ENCODE results near the gene KLHL40.

KLHL40 gene

DNA sequence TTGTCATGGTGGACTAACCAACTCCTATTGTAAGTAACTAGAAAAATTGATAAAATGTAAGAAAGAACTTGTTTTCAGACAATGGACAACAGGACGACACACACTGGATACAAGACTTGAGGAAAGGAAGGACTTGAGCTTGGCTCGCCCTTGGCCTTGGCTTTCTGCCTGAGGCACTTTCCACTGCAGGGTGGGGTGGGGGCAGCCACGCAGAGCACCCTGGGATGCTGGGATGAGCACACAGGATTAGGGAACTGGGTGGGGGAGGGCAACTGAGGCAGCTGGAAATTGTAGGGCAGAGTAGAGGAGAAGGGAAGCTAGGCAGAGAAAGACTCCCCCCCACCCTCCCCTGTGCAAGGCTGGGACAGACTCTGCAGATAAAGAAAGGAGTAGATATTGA, 42.7 kb downstream of the KLHL40 start:
- DNase-seq: no peak

DNA sequence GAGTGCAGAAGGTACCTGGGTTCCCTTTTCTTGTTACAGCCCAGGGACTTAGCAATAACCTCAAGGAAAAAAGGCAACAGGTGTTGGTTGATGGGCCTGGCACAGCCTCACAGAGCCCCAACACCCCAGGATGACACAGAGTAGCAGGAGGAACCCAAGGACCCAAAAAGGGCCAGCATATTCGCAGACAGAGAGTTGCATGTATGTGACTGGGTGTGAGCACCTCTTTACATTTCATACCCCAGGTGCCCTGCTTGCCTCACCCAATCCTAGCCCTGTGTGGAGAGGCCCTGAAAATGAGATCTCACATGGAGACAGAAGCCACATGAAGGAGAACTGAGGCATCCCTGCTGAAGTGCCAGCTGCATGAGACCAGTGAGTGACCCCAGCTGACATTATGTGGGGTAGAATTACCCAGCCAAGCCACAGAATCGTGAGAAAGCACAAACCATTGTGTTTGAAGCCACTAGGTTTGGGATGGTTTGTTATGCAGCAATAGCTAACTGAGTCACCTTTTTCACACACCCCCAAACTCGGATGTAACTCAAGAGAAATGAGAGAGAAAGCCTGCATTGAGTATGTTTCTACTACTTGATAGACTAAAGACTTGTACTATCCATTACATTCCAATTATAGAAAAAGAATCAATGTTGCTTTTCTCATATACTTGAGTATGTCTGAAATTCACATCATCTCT, 43.5 kb downstream of the KLHL40 start:
- no peak for DNase-seq

DNA sequence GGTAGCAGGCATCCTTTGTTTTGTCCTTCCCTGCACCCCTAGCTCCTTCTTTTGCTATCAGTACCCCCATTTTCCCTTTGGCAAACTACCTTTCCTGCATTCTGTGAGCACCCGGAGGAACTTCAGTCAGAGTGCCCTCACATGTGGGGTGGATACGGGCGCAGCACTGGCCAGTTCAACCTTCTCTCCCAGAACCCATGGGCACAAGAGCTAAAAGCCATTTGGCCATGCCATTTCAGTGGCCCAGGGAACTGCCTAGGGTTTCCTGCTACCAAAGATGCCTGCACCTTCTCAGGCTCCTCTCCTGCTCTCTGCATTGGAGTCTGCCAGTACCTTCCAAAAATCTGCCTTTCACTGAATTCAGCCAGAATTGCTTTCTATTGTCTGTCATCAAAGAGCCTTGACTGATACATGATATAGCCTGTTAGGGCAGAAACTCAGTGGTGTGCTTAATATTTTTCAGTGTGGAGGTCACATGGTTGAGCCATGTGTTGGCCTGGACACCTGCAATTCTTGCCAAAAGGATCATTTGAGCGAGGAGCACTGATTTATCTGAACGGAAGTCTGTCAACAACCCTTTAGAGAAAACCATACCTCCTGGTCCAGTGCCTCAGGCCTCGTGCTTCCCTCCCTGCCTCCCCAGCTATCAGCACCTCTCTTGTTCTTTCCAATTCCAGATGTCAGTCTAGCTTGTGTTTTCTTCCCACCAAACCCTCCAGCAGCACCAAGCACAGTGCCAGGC, 44.2 kb downstream of the KLHL40 start:
- DNase-seq: no peak

DNA sequence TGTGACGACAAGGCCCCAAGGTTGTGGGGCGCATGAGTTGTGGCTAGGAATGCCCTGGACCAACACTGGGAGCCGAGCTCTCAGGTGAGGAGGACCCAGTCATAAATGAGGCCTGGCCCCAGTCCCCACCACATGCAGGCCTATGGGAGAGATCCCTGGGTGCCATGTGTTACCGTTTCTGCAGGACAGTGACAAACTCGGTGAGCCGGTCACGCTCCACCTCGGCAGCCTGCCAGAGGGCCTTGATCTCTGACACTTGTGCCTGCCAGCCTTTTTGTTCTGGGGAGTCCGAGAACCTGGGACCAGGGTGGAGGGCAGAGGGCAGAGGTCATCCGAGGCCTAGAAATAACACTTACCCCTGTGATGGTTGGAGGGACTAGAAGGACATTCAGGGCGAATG, 45.0 kb downstream of the KLHL40 start:
- DNase-seq: no peak

DNA sequence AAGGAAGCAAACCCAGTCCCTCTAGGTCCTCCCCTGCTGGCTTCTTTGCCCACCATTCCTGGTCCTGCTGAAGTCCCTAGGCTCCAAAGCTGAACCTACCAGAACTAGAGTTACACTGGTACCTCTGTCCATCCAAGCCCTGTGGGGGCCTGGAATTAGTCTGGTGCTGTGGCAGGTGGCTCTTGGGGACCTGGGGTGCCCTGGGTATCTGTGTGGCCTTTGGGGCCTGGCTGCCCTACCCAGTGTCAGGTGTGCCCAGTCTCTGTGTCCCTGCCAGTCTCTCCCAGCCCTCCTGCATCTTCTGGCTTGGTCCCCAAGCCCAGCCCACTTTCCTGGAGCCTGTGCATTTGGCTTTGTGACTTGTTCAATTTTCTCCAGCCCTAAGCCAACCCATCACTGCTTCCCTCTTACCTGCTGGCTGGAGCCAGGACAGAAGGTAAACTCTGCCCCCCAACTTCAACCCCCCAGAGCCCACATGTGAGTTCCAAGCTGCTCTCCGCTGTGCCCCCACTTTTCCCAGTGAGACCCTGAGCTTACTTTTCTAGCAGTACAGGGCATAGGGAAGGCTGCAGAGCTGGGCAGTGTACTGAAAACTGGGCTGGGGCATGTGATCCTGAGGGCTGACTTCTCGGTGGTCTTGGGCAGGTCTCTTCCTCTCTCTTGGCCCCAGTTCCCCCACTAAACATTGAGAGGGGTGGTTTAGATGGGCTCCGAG, 45.5 kb downstream of the KLHL40 start:
- no peak for DNase-seq

DNA sequence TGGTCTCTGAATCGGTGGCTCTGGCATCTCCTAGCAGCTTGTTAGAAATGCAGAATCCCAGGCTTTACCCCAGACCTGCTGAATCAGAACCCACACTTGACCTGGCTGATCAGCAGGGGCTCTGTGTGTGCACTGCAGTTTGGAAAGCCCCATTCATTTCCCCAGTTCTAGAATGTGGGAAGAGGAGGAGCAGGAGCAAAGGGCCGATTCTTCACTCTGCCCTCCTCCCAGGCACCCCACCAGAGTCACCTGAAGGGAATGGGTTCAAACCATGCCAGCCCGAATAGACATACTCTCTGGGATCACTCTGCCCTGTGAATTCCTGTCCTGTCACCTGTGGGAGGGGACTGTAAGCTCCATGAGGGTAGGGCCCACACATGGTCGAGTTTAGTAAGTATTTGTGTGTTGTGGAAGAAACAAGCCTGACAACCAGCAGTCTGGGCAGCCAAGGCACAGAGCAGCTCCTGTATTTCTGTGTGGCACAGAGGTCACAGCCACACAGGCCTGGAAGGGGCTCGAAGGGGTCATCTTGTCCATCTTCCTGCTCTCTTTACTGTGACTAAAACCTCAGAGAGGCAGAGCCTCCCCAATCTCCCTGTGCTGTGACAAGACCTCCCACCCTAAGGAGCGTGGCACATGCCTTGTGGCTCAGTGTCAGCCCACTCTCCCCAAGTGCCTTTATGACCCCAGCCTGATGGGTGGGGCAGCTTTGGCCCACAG, 46.3 kb downstream of the KLHL40 start:
- no peak for DNase-seq

DNA sequence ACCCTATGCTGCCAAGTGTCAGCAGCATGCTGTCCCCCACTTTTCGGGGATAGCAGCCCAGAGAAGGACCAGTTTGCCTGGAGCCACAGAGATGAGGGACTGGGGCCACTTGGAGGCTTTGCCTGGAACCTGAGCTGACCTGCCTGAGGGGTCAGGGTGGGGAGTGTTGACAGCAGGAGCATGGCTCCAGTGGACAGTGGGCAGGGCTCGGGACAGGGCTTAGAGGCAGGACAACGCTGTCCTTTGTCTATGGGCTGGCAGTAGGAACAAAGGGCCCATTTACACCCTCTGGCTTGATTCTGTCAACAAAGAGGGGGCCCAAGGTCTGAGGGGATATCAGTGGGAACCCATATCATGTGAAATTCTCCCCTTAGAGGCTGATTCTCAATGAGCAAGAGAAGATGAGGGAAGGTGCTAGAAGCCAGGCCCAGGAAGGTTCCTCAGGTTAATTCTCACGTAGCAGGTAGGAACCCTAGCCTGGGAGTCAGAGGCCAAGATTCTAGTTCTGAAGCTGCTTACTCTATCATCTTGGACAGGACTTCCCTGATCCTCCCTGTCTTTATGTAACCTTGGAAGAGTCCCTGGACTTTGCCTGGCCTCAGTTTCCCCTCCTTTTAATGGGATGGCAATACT, 47.0 kb downstream of the KLHL40 start:
- no peak for DNase-seq

DNA sequence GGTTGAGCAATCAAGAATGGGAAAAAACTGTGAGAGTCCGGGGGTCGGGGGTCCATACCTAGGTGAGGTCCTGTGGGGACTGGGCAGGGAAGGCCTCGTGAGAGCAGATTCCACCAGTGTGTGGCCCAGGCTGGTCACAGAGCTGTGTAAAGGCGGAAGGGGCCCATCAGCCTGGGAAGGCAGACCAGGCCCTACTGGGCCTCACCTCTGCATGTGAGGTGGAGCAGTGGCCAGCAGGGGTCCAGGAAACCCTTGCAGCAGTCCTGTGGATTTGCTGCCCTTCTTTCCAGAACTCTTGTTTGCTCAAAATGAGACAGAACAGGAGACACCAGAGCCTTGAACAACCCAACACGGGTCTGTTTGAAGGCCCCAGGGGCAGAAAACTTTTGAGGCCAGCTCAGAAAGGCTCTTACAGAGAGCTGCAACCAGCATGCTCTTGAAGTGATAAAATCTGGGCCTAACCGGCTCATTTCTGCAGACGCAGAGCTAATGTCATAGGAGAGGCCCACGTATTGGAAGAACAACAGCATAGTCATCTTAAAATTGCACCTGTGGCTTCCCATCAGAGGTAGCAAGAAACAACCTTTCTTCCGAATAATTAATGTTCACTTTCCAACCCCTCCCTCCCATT, 47.6 kb downstream of the KLHL40 start:
- no peak for DNase-seq

DNA sequence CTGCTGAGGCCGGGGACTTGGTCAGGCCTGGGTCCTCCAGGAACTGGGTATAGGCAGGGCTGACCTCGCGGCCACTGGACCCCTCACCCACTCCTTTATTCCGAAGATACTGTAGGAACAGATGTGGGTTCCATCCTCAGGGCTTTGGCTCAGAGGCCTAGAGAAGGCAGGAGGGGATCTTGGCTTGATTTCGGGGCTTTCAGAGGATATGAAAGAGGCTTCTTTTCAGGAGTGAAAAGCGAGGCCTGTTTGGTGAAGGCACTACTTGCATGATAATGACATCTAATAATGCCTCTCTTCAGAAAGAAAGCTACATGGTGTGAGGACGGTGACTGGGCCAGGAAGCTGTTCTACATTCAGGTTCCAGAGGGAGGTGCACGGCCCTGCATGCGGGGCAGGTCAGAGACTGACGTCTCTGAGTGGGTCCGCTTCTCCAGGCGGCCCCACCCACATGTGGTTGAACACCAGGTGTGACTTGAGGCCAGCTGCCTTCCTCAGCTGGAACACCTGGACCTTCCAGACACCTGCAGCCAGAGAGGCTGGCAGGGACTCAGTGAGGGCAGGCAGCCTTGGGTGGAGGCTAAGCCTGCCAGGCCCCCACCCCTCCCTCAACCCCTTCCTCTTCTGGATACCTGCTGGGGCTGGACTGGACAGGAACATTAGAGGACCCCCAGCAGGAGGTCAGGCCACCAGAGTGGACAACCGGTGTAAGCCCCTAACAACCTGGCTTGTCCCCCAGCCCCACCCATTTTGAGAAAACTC, 48.3 kb downstream of the KLHL40 start:
- DNase-seq: no peak

DNA sequence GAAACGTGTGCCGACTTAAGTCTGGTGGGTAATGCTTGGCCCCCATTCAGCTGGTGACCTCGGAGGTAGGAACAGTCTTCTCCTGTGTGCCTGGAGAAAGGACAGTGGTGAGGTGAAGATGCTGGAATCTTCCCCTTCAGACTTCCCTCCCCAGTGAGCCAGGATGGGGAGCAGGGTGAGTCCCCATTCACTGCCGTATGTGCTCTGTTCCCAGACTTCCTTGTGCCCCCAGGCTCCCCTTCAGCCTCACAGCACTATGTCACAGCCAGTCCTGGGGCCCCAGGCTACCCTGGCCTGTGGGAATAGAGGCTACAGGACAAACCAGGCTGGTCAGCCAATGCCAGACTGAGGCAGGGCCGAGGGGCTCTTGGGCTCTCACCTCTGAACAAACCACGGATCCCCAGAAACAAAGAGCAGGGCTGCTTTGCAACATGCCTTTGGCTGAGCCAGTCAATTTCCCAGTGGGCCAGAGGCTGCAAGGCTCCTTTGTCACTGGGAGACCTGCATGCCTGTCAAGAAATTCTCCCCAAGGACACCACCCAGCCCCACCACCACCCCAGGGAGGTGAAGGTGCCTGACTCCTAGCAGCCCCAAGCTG, 49.0 kb downstream of the KLHL40 start:
- no peak for DNase-seq

DNA sequence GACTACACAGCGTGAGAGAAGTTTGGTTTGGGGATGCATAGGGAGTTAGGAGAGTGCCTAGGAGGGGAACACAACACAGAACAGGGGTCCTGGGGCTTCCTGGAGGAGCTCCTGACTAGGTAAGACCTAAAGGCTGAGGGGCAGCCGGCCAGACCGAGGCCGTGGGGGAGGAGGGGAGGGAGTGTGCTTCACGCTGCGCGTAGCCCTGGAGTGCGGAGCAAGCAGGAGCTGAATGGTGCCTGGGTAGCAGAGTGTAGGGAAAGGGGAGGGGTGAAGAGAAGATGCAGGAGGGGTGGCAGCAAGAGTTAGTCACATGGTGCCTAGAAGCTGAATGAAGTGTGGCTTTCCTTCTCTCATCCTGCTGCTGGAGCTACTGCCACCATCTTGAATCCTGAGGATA, 49.7 kb downstream of the KLHL40 start:
- DNase-seq: no peak

DNA sequence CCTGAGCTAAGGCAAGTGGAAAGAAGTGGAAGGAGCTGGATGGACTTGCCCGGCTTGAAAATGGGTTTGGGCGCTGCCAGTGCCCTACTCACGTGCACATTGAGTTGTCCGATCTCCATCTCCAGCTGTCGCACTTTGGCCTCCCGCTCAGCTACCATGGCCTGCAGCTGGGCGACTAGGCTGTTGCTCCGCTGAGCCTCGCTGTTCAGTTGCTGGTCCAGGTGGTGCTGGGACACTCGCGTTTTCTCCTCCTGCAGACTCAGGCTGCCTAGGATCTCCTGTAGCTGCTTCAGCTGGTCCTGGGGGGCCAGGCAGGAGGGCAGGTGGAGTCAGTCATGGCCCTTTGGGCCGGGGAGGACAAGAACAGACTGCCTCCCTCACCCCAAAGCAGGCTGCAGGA, 50.3 kb downstream of the KLHL40 start:
- no peak for DNase-seq

DNA sequence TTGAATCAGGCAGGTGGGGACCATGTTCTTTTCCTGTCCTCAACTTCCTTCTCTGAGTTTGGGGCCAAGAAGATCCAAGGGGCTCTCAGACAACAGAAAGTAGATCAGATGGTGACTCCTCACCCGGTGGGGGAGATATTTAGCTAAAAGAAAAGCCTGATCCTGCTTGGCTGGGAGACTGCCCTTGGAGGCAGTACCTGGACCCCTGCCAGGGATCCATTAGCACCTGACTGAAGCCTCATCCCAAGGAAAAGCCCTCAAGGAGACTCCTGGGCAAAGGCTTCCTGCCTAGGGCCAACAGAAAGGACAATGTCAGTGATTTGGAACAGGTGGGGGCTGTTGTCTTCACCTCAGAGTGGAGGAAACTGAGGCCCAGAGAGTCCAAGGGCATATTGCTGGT, 50.7 kb downstream of the KLHL40 start:
- DNase-seq: no peak

DNA sequence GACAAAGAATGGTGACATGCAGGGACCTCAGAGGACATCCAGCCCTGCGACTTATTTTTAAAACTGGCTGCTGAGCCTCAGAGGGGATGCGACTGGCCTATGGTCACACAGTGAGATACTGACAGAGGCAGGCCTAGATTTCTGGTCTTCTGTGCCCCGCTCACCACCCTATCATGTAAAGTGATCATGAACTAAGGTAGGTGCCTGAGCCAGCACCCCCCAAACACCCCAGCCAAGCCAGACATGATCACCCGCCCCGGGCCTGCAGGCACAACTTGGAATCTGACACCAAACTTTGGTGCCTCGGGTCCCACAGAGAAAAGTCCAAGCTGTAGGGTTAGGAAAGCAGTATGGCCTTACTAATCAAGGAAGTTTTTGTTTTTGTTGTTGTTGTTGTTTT, 51.2 kb downstream of the KLHL40 start:
- DNase-seq: no peak

DNA sequence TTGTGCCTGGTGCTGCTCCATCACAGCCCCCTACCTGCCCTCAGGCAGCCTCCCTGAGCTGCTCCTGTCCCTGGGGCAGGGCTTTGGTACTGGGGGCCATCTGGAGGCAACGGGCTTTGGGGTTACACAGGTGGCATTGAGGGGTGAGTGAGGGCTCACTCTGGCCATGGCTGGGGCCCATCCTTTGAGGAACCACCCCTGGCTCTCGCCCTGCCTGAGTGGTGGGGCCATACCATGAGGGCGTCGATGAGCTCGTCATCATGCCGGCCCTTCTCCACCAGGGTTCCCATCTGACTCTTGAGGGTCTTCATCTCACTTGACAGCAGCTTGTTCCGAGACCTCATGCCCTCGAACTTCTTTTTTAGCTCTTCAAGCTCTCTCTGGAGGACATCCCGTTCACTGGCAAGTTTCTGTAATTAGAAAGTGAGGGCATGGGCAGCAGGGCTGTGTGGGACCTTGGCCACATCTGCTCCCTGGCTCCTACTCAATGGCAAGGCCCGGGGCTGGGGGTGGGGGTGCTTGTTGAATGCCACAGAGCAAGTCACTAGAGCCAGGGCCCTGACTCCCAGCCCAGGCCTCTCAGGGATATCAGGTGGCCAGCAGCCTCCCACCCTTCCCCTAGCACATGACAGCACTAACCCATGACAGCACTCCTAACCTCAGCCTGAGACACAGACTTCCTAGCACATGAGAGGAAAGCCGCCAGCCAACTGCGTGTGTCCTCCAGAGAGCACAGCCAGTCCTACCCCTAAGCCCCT, 54.2 kb downstream of the KLHL40 start:
- no peak for DNase-seq

DNA sequence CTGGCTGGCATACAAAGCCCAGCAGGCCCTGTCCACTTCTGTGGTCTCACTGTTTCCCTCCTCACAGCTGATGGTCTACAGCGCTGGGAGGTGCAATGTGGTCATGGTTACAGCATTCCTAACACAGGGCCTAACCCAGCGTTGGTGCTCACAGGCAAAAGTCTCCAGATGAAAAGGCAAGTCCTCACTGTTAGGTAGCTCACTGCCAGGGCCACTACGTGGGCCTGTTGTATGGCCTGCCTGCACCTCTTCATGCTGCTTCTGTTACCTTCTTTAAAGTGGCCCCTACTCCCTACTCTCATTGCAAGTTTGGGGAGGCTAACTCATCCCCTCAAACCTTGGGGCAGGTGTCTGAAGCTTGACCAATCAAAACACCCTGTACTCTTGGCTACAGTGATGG, 56.5 kb downstream of the KLHL40 start:
- DNase-seq: no peak
